A673 (cell line): ENCODE measurements around the gene PMEL. TPM values are rescaled to one million over a fixed set of nuclear protein-coding genes. Genes with fewer than 3 reads are reported as not detected.
"Not testable (repeated sequence)": the region's sequence is repeated elsewhere in the genome, so short reads cannot be mapped to it uniquely, and the experiment has no call there.

Experiments
- BruUV-seq: library from RNA; stranded (reverse); fragments of 400-500 nt; replicated peaks from 2 replicates; lab custom pipeline; 2021; lab: Mats Ljungman, UMichigan
- CTCF ChIA-PET: fragments of 300-600 bp; sonication (Branson Sonifier 250); formaldehyde crosslinking; loops from one replicate; lab custom pipeline; 2022; ENCODE audit warnings: antibody characterized with exemption; lab: Charles Lee
- POLR2A ChIA-PET: fragments of 300-600 bp; sonication (Branson Sonifier 250); formaldehyde crosslinking; loops from one replicate; lab custom pipeline; 2022; ENCODE audit warnings: antibody characterized with exemption; ENCODE audit not compliant: low non-redundant PET; lab: Charles Lee
- DNase-seq: peaks from one replicate; pipeline ENCODE4 v3.0.0-alpha.2; 2015; ENCODE audit warnings: low spot score
- H3K27ac ChIP-seq: fragments of 200-600 bp; sonication (generic); 2 replicates; pipeline ENCODE4 v1.5.1; 2016; ENCODE audit warnings: mixed run types, low read depth, mild to moderate bottlenecking, mixed read lengths, antibody characterized with exemption, low read length; ENCODE audit not compliant: poor library complexity, severe bottlenecking
- H3K27me3 ChIP-seq: fragments of 200-600 bp; sonication (generic); replicated peaks from 2 replicates; pipeline ENCODE4 v1.6.1; 2017; ENCODE audit warnings: mixed run types, low read depth, mild to moderate bottlenecking, mixed read lengths, antibody characterized with exemption, low read length; ENCODE audit not compliant: insufficient read depth, poor library complexity
- H3K36me3 ChIP-seq: fragments of 200-600 bp; sonication (generic); 2 replicates; pipeline ENCODE4 v1.6.1; 2016; ENCODE audit warnings: mixed run types, mild to moderate bottlenecking, mixed read lengths, antibody characterized with exemption, low read length; ENCODE audit not compliant: insufficient read depth, poor library complexity, severe bottlenecking
- H3K4me1 ChIP-seq: fragments of 200-600 bp; sonication (generic); 2 replicates; pipeline ENCODE4 v1.6.1; 2017; ENCODE audit warnings: mixed run types, mild to moderate bottlenecking, mixed read lengths, antibody characterized with exemption, low read length; ENCODE audit not compliant: insufficient read depth, poor library complexity, severe bottlenecking
- H3K4me3 ChIP-seq: fragments of 200-600 bp; sonication (generic); 2 replicates; pipeline ENCODE4 v1.5.1; 2016; ENCODE audit warnings: low read depth, mixed run types, mild to moderate bottlenecking, mixed read lengths, low read length; ENCODE audit not compliant: poor library complexity, severe bottlenecking
- H3K9me3 ChIP-seq: fragments of 200-600 bp; sonication (generic); 2 replicates; pipeline ENCODE4 v1.6.1; 2016; ENCODE audit warnings: mixed run types, low read depth, mild to moderate bottlenecking, mixed read lengths, antibody characterized with exemption, low read length; ENCODE audit not compliant: poor library complexity, severe bottlenecking
- CTCF ChIP-seq: fragments of 300-800, 200-600 bp; sonication (generic); conservative IDR thresholded peaks from 2 replicates; pipeline ENCODE4 v1.5.1; 2017; ENCODE audit warnings: low read depth, mild to moderate bottlenecking, antibody characterized with exemption, low read length, moderate library complexity, mixed read lengths
- EZH2 ChIP-seq: fragments of 200-600 bp; sonication (generic); IDR thresholded peaks from 2 replicates; pipeline ENCODE4 v1.6.1; 2017; ENCODE audit warnings: borderline replicate concordance, low read depth, mild to moderate bottlenecking, mixed read lengths, antibody characterized with exemption, low read length; ENCODE audit not compliant: poor library complexity, severe bottlenecking
- intact Hi-C: fragments of 100-400 bp; cut with micrococcal nuclease; formaldehyde crosslinking; loops from one replicate; pipeline ENCODE4 v1.10.0; 2022; ENCODE audit not compliant: unreplicated experiment
- total RNA-seq: library from RNA; stranded (reverse); gene quantifications from 2 replicates; pipeline ENCODE4 v1.2.3, GENCODE V29; 2021

PMEL gene
- total RNA-seq, 1 experiment from 2014 or later = 1.2 TPM

GRCh38 chr12:55925870-55926737 is 39.7 kb downstream of the PMEL start:
- POLR2A ChIA-PET = interaction anchor here (0.7 kb wide), 1 partner anchor 47 kb away, joined by 3 read pairs; the partner anchor contains the start of gene RAB5B
- Histone ChIP-seq H3K27ac (peak overlapping the region; percentile 95), H3K36me3 (peaks cover 5% of the 10 kb centered on the region), H3K27me3 (no peaks in the 10 kb centered on the region), H3K4me1 (peaks cover 26% of the 10 kb centered on the region), H3K9me3 (no peaks in the 10 kb centered on the region), H3K4me3 (peak overlapping the region; percentile 91)
- TSS peak; percentile 68 for BruUV-seq
- TF ChIP-seq EZH2 = no peak
- TF ChIP-seq CTCF = no peak
- CTCF ChIA-PET = interaction anchor here (0.6 to 0.7 kb wide), 5 partner anchors 11 to 96 kb away, joined by 3 to 5 read pairs (median 3); no protein-coding TSS in a partner anchor
- DNase-seq = no peak
- intact Hi-C loops = loop anchor here (2.0 kb wide), 3 partner anchors 95 to 187 kb away; no protein-coding TSS in a partner anchor

- Histone ChIP-seq H3K27ac (peak overlapping the region; percentile 95), H3K4me3 (peak overlapping the region; percentile 91), H3K4me1 (peaks cover 23% of the 10 kb centered on the region), H3K27me3 (no peaks in the 10 kb centered on the region), H3K9me3 (no peaks in the 10 kb centered on the region), H3K36me3 (peaks cover 5% of the 10 kb centered on the region)
- no peak for TF ChIP-seq CTCF
- TF ChIP-seq EZH2 = no peak
- intact Hi-C loops = no loop called here
- ChIA-PET CTCF (interaction anchor here (0.6 kb wide), 1 partner anchor 60 kb away, joined by 3 read pairs; no protein-coding TSS in a partner anchor), POLR2A (no interaction called here)
- DNase-seq = no peak
- BruUV-seq = no TSS peak
Measured at GRCh38 chr12:55925371-55925770, 40.5 kb downstream of the PMEL start.

GRCh38 chr12:55923648-55924047 is 42.2 kb downstream of the PMEL start:
- BruUV-seq, intact Hi-C loops, POLR2A ChIA-PET, H3K4me3 ChIP-seq, DNase-seq, H3K27ac ChIP-seq, H3K36me3 ChIP-seq, H3K9me3 ChIP-seq, H3K27me3 ChIP-seq: not testable (repeated sequence)
- CTCF ChIA-PET = interaction anchor here (0.6 kb wide), 1 partner anchor 26 kb away, joined by 3 read pairs; no protein-coding TSS in a partner anchor
- H3K4me1 ChIP-seq = peaks cover 14% of the 10 kb centered on the region
